GM18868 (cell line): ENCODE measurements around the gene CAMK2A.
A peak's percentile ranks its signal among the peaks of the same experiment; 100 is the strongest.
"Not testable (repeated sequence)": the region's sequence is repeated elsewhere in the genome, so short reads cannot be mapped to it uniquely, and the experiment has no call there.

Source experiments
- ATAC-seq: cut with Tn5 transposase; IDR thresholded peaks from one replicate; pipeline ENCODE4 v1.9.1; 2021; ENCODE audit warnings: mild to moderate bottlenecking, moderate library complexity; ENCODE audit not compliant: unreplicated experiment

The CAMK2A gene

GRCh38 chr5:150239099-150239793 lies 50.3 kb downstream of the CAMK2A start:
- no peak for ATAC-seq

DNA sequence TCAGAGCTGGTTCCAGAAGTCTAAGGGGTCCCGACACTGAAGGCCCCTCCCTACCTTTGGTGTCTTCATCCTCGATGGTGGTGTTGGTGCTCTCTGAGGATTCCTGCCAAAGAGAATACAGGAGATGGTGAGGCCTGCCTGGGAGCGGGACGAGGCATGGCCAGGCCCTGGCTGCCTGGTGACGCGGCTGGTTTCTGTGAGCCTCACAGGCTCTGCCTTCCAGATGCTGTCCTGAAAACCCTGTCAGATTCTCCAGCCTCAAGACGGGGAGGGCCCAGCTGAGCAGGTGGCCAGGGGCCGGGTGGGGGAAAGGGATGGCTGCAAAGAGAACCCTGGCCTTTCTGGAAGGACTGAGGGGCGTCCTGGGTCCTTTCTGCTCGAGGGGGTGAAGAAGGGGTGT lies 50.9 kb downstream of the CAMK2A start:
- no peak for ATAC-seq

GRCh38 chr5:150236981-150237754 lies 52.4 kb downstream of the CAMK2A start:
- no peak for ATAC-seq

GRCh38 chr5:150236313-150236712 lies 53.3 kb downstream of the CAMK2A start:
- ATAC-seq = no peak

DNA sequence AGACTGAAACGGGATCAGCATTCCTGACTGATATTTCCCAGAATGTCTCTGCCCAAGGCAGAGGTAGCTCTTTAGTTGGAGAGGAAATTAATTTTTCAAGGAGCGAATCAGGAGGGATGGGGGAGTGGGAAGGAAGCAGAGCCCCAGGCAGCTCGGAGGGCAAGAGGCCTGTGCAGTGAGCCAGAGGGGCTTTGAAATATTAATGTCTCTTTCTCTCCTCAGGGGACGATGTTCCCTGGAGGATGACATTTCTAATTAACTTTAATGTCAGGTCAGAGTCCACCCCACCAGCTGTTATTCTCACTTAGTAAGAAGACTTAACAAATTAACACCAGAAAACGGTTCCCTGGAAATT lies 54.1 kb downstream of the CAMK2A start:
- no peak for ATAC-seq

DNA sequence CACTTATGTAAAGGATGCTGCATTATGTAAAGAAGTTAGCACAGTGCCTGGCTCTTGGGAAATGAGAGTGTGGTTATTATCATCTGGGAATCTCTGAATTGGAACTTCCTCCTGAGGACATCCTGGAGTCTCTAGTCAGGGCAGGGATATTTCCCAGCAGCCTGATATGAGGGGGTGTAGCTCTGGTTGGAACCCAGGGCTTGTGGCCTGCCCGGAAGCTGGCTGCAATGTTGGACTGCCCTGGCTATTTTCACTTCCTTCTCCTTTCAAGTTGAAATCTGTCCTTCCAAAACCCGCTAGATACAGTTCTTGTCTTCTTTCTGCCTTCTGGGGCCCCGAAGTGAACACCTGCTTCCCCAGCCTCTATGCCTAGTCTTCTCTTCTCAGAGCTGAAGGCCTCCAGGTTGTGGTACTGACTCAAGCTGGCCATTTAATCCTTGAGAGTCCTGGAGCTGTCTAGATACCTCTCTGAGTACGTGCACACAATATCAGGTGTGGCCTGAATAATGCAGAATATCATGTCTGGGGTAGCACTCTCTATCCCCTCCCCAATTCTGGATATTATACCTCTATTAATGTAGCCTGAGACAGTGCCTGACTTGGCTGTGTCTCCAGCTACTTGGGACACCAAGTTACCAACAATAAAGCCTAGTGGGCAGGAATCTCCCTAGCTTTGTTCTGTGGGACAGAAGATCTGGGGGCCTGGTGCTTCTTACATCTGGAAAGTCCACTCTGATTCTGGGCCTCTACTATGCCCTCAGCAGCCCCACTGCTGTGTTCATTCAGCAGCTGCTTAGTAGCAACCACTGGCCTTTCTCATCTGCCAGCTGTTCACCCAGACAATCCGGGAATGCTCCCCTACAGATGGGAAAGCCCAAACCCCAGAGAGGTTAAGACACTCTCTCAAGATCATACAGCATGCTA lies 54.7 kb downstream of the CAMK2A start:
- no peak for ATAC-seq

- ATAC-seq = not testable (repeated sequence)
These were observed 55.9 kb downstream of the CAMK2A start for GRCh38 chr5:150233706-150234105.

DNA sequence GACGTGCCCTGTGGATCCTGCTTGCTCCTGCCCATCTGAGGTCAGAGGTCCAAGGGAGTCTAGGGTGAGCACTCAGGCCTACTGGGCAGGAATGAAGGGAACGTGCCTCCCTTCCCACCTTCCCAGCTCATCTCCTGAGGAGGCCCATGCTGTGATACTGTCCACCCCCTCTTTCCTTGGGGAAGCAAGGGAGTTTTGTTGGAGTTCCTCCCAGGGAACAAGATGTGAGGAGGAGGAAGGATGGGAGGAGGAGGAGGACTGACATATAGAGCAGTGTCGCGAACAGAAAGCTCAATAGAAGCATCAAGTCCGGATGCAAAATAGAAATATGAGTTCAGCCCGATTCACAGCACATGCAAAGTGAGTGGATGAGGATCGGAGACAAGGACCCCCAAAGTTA lies 58.7 kb downstream of the CAMK2A start:
- no peak for ATAC-seq

DNA sequence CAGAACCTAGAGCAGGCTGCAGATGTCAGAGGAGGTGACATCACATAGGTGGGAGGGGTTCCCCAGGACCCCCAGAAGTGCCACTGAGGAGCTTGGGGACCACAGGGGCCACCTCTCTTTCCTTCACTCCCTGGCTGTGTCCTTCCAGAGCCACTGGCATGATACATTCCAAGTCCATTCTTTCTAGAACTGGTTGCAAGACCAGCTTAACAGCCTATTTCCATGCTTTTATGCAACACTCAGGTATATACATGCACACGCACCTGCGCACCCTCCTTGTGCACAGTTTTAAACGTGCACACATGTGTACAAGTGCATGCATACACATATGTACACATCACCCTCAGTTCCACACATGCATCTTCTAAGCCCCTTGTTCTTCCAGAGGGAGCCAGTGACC lies 60.0 kb downstream of the CAMK2A start:
- no peak for ATAC-seq

- ATAC-seq = no peak
These were observed 61.8 kb downstream of the CAMK2A start for GRCh38 chr5:150227606-150228273.

DNA sequence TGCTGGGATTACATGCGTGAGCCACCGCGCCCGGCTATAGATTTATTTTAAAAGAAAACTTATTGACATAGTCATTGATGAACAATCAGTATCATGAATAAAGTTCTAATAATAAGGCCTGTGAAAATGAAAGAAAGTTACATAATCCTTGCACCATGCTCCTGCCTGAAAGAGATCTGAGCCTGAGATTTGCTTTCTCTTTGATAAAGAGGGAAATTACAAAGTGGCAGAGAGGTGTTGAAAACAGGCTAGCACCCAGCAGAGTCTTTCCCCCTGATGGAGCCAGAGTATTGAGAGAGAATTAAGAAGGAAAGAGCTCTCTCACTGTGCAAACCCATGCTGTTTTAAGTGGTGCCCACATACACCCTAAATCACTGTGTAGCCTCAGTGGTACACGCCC lies 62.5 kb downstream of the CAMK2A start:
- no peak for ATAC-seq

- no peak for ATAC-seq
These were observed 65.0 kb downstream of the CAMK2A start for GRCh38 chr5:150224483-150225027.

- ATAC-seq = no peak
These were observed 66.1 kb downstream of the CAMK2A start for GRCh38 chr5:150223474-150223873.

GRCh38 chr5:150222906-150223305 lies 66.7 kb downstream of the CAMK2A start:
- no peak for ATAC-seq

DNA sequence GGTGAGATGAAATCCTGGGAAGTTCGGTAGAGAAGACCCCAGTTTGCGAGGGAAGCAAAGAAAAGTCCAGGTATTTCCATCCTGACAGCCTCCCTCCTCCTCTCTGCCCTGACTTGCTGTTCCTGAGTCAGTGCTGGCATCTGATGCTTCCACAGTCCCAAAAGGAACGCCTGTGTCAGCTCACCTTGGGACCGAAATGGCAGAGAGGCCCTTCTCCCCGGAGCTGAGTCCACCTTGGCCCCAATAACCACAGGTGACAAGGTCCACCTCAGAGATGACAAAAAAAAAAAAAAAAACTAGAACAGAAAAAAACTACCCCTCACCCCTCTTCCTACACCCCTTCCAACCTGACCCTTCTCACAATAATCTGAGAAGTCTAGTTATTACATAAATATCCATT lies 68.1 kb downstream of the CAMK2A start:
- ATAC-seq = no peak

- ATAC-seq = no peak
These were observed 69.7 kb downstream of the CAMK2A start for GRCh38 chr5:150219861-150220260.

DNA sequence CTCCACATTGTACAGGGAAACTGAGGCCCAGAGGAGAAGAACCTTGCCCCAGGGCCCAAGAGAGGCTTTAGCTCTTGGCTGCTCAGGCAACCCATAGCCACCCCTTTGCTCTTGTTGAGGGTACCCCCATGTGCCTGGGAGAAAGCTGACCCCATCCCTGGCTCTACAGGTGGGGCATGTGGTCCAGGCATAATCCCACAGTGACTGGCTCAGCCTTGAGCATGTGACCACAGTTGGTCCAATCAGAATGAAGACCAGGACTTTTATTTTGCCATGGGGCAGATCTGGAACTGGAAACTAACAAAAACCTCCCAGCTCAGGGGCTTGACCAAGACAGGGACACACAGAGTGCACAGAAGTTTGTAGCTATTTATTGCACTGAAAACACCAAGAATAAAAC lies 70.4 kb downstream of the CAMK2A start:
- no peak for ATAC-seq

GRCh38 chr5:150218693-150219035 lies 70.9 kb downstream of the CAMK2A start:
- no peak for ATAC-seq

DNA sequence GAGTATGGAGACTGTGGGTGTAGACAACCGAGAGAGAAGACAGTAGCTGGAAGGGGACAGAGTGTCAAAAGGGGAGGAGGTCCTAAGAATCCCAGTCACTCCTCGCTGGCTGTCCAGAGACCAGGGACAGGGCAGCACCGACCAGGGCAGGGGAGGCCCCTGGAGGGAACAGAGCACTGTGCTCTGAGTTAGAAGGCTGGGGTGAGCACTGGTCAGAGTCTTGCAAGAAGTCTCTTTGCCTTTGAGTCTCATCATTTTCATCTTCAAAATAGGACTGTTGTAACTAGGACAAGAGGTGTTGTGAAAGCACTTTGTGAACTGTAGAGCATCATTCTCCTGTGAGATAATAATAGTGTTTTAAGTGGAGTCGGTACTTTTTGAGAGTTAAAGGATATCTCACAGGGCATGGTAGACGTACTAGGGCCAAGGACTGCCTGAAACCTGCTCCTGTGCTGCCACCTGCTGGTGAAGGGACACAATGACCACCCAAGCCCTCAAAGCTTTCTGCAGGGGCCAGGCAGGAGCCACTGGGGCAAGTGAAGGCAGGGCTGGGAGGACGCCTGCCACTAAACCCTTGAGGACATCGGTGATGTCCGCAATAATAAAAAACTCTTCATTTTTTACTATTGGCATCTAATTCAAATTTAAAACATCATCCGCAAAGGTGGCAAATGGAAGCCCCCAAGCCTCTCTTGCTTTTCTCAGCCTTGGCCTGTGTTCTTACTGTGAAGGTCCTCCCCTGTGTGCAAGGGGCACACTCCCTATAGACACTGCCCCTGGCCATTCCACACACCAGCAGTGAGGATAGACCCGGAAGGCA lies 71.5 kb downstream of the CAMK2A start:
- ATAC-seq = peak; percentile 93

DNA sequence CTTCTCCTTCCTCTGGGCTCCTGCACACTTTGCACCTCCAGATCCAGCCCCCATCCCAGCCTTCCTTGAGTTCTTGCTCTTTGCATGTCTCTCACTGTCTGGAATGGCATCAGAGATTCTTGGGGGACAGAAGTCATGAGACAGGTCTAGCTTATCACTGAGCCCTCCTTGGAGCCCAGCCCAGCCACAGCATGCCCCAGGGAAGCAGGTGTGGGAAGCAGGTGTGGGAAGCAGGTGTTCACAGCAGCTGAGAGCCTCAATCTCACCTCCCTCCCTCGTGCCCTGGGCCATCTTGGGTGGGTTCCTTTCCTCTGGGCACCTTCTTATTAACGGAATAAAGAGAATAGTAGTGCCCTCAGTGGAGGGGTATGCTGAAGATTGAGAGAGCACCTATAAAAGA lies 72.5 kb downstream of the CAMK2A start:
- ATAC-seq = no peak
